Measurements from ENCODE around the gene EFCAB8.

DNA sequence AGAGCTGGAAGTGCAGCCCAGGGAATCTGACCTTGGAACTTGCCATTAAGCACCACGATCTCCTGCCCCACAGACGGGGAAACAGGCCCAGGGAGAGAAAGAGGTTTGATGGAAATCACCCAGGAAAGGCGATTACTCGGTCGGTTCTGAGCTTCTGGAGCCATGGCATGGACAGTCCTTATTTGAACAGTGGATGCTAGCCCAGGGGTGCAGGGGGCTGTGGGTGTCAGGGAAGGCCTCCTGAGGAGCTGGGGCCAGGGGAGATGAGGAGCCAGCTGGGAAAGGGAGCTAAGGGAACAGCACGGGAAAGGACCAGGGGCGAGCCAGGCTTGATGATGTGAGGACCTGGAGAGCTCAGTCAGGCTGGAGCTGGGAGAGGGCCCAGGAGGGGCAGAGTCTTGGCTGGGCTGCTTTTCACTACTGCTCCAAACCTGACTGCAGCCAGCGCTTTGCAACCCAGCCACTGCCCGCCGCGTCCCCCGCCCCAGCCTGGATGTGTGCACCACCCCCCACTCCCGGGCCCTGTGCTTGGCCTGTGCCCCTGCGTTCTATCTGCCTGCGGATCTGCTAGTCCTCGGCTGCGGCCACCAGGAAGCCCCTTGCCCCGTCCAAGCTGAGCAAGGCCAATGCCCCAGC lies 127.7 kb downstream of the EFCAB8 start:
- TF ChIP-seq, protein P1, sequence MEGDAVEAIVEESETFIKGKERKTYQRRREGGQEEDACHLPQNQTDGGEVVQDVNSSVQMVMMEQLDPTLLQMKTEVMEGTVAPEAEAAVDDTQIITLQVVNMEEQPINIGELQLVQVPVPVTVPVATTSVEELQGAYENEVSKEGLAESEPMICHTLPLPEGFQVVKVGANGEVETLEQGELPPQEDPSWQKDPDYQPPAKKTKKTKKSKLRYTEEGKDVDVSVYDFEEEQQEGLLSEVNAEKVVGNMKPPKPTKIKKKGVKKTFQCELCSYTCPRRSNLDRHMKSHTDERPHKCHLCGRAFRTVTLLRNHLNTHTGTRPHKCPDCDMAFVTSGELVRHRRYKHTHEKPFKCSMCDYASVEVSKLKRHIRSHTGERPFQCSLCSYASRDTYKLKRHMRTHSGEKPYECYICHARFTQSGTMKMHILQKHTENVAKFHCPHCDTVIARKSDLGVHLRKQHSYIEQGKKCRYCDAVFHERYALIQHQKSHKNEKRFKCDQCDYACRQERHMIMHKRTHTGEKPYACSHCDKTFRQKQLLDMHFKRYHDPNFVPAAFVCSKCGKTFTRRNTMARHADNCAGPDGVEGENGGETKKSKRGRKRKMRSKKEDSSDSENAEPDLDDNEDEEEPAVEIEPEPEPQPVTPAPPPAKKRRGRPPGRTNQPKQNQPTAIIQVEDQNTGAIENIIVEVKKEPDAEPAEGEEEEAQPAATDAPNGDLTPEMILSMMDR (IDR thresholded peaks at IDR 0.05) = no peak
- TF ChIP-seq POLR2A (IDR thresholded peaks at IDR 0.05) = no peak

All from heart left ventricle (tissue), 13 donors.